Fibroblast of lung (primary cell): Measurements from ENCODE around the gene MRTFA. TPM values are rescaled to one million over a fixed set of nuclear protein-coding genes. Genes with fewer than 3 reads are reported as not detected.

ENCODE experiments used
- DNase-seq, 2 donors: peaks; one replicate each; pipeline versions ENCODE4 v3.0.0 to v3.0.0-alpha.2; 2010; ENCODE audit warnings: low read depth in 2 of 2
- H2AFZ ChIP-seq: 2 replicates; pipeline ENCODE4 v1.5.1; 2012; ENCODE audit warnings: low read length, control low read depth, inconsistent platforms
- H3K27ac ChIP-seq: 2 replicates; pipeline ENCODE4 v1.5.1; 2011; ENCODE audit warnings: low read length, control low read depth; ENCODE audit not compliant: insufficient read depth
- H3K27me3 ChIP-seq: 2 replicates; pipeline ENCODE4 v1.5.1; 2011; ENCODE audit warnings: mild to moderate bottlenecking, low read length; ENCODE audit not compliant: control insufficient read depth, insufficient read depth
- H3K36me3 ChIP-seq: 2 replicates; pipeline ENCODE4 v1.5.1; 2011; ENCODE audit warnings: low read length; ENCODE audit not compliant: control insufficient read depth, insufficient read depth
- H3K4me1 ChIP-seq: 2 replicates; pipeline ENCODE4 v1.5.1; 2011; ENCODE audit warnings: low read length; ENCODE audit not compliant: control insufficient read depth, insufficient read depth; ENCODE audit errors: extremely low read depth
- H3K4me2 ChIP-seq: 2 replicates; pipeline ENCODE4 v1.5.1; 2011; ENCODE audit warnings: low read length, control low read depth; ENCODE audit not compliant: insufficient read depth; ENCODE audit errors: extremely low read depth
- H3K4me3 ChIP-seq, 4 experiments: fragments of 200-600 bp in 1 of 4; sonication (generic) in 1 of 4; replicated peaks in 1 of 4; 2 replicates each; pipeline ENCODE4 v1.5.1; 2011 to 2016; ENCODE audit warnings: low read length in 4 of 4, low read depth in 3 of 4, mild to moderate bottlenecking in 3 of 4, control low read depth in 2 of 4, inconsistent platforms in 1 of 4, mixed read lengths in 1 of 4; ENCODE audit not compliant: insufficient read depth in 1 of 4; ENCODE audit errors: control extremely low read depth in 1 of 4
- H3K79me2 ChIP-seq: 2 replicates; pipeline ENCODE4 v1.5.1; 2012; ENCODE audit warnings: mild to moderate bottlenecking, low read length, inconsistent platforms; ENCODE audit not compliant: control insufficient read depth, insufficient read depth
- H3K9ac ChIP-seq: 2 replicates; pipeline ENCODE4 v1.5.1; 2011; ENCODE audit warnings: mild to moderate bottlenecking, low read length, control low read depth; ENCODE audit not compliant: insufficient read depth
- H3K9me3 ChIP-seq: 2 replicates; pipeline ENCODE4 v1.5.1; 2012; ENCODE audit warnings: low read depth, low read length; ENCODE audit not compliant: control insufficient read depth, insufficient read depth
- H4K20me1 ChIP-seq: 2 replicates; pipeline ENCODE4 v1.5.1; 2011; ENCODE audit warnings: low read length; ENCODE audit not compliant: control insufficient read depth, insufficient read depth; ENCODE audit errors: extremely low read depth
- CTCF ChIP-seq, 2 donors: IDR thresholded peaks in 1 of 2; conservative IDR thresholded peaks in 1 of 2; 1 replicate in 1 of 2; 2 replicates in 1 of 2; pipeline ENCODE4 v1.5.1; 2011 to 2012; ENCODE audit warnings: low read length in 2 of 2, control low read depth in 1 of 2, inconsistent platforms in 1 of 2, low read depth in 1 of 2, mild to moderate bottlenecking in 1 of 2
- EZH2 ChIP-seq: IDR thresholded peaks from 2 replicates; pipeline ENCODE4 v1.5.1; 2012; ENCODE audit warnings: low read length, control low read depth, mild to moderate bottlenecking; ENCODE audit errors: missing control alignments
- polyA plus RNA-seq, 2 donors: library from polyadenylated mRNA; depleted of rRNA in 1 of 2; stranded (reverse) in 1 of 2; unstranded in 1 of 2; fragments of >200 nt; gene quantifications; 2 replicates each; pipeline ENCODE4 v1.2.1, GENCODE V29; 2011 to 2012; ENCODE audit warnings: missing spikeins in 1 of 2
- total RNA-seq: library from RNA; depleted of rRNA; stranded (reverse); fragments of >200 nt; gene quantifications from 2 replicates; pipeline ENCODE4 v1.2.1, GENCODE V29; 2014

MRTFA gene
- total and polyA plus RNA-seq, 2 donors (not counting 1 experiment from before 2014, with no cell fraction given) = 7.6 to 23.0 TPM

GRCh38 chr22:40526960-40527359 is 109.6 kb downstream of the MRTFA start:
- Histone ChIP-seq H3K36me3 (no peaks in the 10 kb centered on the region), H3K9me3 (no peaks in the 10 kb centered on the region), H4K20me1 (no peaks in the 10 kb centered on the region), H3K27me3 (no peaks in the 10 kb centered on the region), H3K4me2 (no peak overlapping the region), H3K27ac (no peak overlapping the region), H3K9ac (no peak overlapping the region), H2AFZ (no peak overlapping the region), H3K79me2 (peaks cover 41% of the 10 kb centered on the region), H3K4me3 (no peak overlapping the region), H3K4me1 (peaks cover 5% of the 10 kb centered on the region)
- TF ChIP-seq CTCF (conservative IDR thresholded peaks at IDR 0.05 in 1 of 2, IDR thresholded peaks at IDR 0.05 in 1 of 2; ENCODE audit: low read depth in 1 of 2, low read length in 2 of 2) (no peak), EZH2 (no peak)
- no peak for DNase-seq

GRCh38 chr22:40525250-40525884 is 111.2 kb downstream of the MRTFA start:
- H3K4me1 ChIP-seq = peaks cover 5% of the 10 kb centered on the region
- H3K4me3 ChIP-seq = no peak overlapping the region
- no peak for TF ChIP-seq EZH2
- peak; percentile 60 to 71 for TF ChIP-seq CTCF (conservative IDR thresholded peaks at IDR 0.05 in 1 of 2, IDR thresholded peaks at IDR 0.05 in 1 of 2; ENCODE audit: low read depth in 1 of 2, low read length in 2 of 2)
- no peaks in the 10 kb centered on the region for H3K9me3 ChIP-seq
- no peaks in the 10 kb centered on the region for H4K20me1 ChIP-seq
- H3K79me2 ChIP-seq = peaks cover 32% of the 10 kb centered on the region
- H3K27ac ChIP-seq = no peak overlapping the region
- H3K4me2 ChIP-seq = no peak overlapping the region
- no peak overlapping the region for H2AFZ ChIP-seq
- H3K9ac ChIP-seq = no peak overlapping the region
- DNase-seq = peak in 1 of 2 donors; percentile 69
- no peaks in the 10 kb centered on the region for H3K27me3 ChIP-seq
- no peaks in the 10 kb centered on the region for H3K36me3 ChIP-seq

- Histone ChIP-seq H4K20me1 (no peaks in the 10 kb centered on the region), H3K79me2 (peaks cover 29% of the 10 kb centered on the region), H3K4me1 (peaks cover 5% of the 10 kb centered on the region), H2AFZ (no peak overlapping the region), H3K4me3 (no peak overlapping the region), H3K36me3 (no peaks in the 10 kb centered on the region), H3K9ac (no peak overlapping the region), H3K27ac (no peak overlapping the region), H3K9me3 (no peaks in the 10 kb centered on the region), H3K4me2 (no peak overlapping the region), H3K27me3 (no peaks in the 10 kb centered on the region)
- peak in 1 of 2 donors; percentile 70 for DNase-seq
- TF ChIP-seq CTCF (conservative IDR thresholded peaks at IDR 0.05 in 1 of 2, IDR thresholded peaks at IDR 0.05 in 1 of 2; ENCODE audit: low read depth in 1 of 2, low read length in 2 of 2) (peak; percentile 39 to 40), EZH2 (no peak)
Measured at GRCh38 chr22:40524392-40525249, 111.9 kb downstream of the MRTFA start.
